Activated naive CD8-positive, alpha-beta T cell treated with anti-CD3 and anti-CD28 coated beads, Interleukin-2, amount 10 ng/mL, durations not matched to agents 7 days and 5 days (primary cell): ENCODE results near the gene HDAC7. TPM values are rescaled to one million over a fixed set of nuclear protein-coding genes. Genes with fewer than 3 reads are reported as not detected.

Experiments
- ATAC-seq: fragments of 150-1000 bp; cut with Tn5 transposase; one replicate; pipeline ENCODE4 v1.10.0; 2021; ENCODE audit warnings: low read depth, moderate library complexity
- POLR2A ChIA-PET: fragments of 350-600 bp; sonication (Branson Sonifier 250); formaldehyde crosslinking; loops from one replicate; lab custom pipeline; 2021; ENCODE audit warnings: antibody characterized with exemption; lab: Charles Lee
- DNase-seq: peaks from one replicate; pipeline ENCODE4 v3.0.0; 2021
- H3K27ac Mint-ChIP-seq: one replicate; pipeline ENCODE4 v1.8.0; 2022; ENCODE audit warnings: mild to moderate bottlenecking, mixed read lengths
- H3K27me3 Mint-ChIP-seq: one replicate; pipeline ENCODE4 v1.8.0; 2022; ENCODE audit warnings: mild to moderate bottlenecking, moderate library complexity, mixed read lengths
- H3K36me3 Mint-ChIP-seq: one replicate; pipeline ENCODE4 v1.8.0; 2021; ENCODE audit warnings: mild to moderate bottlenecking, mixed read lengths
- H3K4me1 Mint-ChIP-seq: one replicate; pipeline ENCODE4 v1.8.0; 2021; ENCODE audit warnings: mixed read lengths
- H3K4me3 Mint-ChIP-seq: one replicate; pipeline ENCODE4 v1.8.0; 2022; ENCODE audit warnings: mild to moderate bottlenecking, moderate library complexity, mixed read lengths
- H3K9me3 Mint-ChIP-seq: one replicate; pipeline ENCODE4 v1.8.0; 2021; ENCODE audit warnings: mixed read lengths
- total RNA-seq, 2 experiments: library from RNA; stranded (reverse); gene quantifications; one replicate each; pipeline ENCODE4 v1.2.3, GENCODE V29; 2021

Gene HDAC7
- total RNA-seq, 2 experiments from 2014 or later, result 200 to 215 TPM

DNA sequence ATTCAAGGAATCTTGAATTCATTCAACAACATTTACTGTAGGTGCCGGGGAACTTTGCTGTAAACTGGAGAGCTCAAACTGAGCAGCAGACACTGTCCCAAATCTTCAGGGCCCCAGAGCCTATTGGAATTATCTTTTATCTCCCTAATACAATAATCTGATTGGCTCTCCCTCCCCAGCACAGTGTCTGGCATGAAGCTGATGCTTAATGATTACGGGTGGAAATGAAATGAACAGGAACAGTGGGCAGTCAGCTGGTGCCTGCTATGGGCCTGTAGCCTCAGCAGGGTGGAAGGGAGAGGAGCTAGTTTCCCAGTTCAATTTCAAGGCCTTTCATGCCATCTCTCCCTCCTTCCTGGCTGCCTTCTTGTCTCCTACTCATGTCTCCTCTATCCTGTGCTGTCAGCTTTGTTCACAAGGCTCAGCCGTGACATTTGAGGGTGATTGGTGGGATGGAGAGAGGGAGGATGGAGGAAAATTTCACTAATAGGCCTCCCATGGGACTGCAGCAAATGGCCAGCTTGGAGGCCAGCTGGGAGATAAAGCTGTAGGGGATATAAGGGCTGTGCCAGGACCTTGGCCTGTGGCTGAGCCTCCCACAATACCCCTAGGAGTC lies 56.7 kb downstream of the HDAC7 start:
- no peak overlapping the region for H3K27ac Mint-ChIP-seq
- no peak for ATAC-seq
- no peak overlapping the region for H3K4me3 Mint-ChIP-seq
- peaks cover 11% of the 10 kb centered on the region for H3K27me3 Mint-ChIP-seq
- H3K36me3 Mint-ChIP-seq, result no peaks in the 10 kb centered on the region
- peaks cover 31% of the 10 kb centered on the region for H3K4me1 Mint-ChIP-seq
- H3K9me3 Mint-ChIP-seq, result no peaks in the 10 kb centered on the region
- POLR2A ChIA-PET, result interaction anchor here (0.6 kb wide), 1 partner anchor 1150 kb away, joined by 5 read pairs; no protein-coding TSS in a partner anchor
- no peak for DNase-seq

DNA sequence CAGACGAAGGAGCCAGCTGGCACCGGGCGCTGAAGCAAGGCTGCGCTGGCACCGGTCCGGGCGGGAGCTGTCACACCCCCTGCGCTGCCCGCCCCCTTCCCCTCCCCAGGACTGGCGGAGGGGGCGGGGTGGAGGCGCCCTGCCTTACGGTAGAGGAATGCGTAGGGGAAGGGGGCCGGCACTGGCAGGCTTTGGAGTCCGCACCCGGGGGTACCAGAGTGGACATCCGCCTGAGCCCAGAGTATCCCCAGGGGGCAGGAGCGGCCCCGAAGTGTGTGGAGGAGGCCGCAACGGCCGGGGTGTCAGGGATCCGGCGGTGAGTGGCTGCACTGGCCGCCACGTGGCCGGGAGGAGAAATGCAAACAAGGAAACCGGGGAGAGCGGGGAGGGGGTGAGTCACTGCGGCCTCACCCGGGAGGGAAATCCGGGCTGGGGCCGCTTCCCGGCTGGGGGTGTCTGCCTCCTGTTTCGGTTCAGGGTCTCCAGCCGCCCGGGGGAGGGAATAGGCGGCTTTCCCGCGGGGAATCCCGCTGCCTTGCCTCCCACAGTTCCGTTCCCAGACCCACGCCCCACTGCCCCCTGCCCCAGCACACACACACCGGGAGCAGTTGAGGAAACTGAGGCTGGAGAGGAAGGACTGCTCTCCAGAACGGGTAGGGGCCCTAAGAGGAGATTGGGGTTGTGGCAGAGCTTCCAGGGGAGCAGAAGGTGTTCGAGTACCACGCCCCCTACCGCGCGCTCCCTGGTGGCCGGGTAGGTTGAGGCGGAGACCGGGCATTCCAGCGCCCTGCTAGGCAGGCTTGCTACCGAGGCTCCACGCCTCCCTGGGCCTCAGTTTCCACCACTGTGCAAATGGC lies 60.6 kb downstream of the HDAC7 start, which contains the start of gene RAPGEF3:
Gene RAPGEF3 (minus strand): TSS at position 47 of the 857 bp plus-strand sequence. CDS start 324 bp downstream, outside the sequence.
- no peaks in the 10 kb centered on the region for H3K9me3 Mint-ChIP-seq
- peak within 1 kb of the TSS; percentile 19 for H3K27ac Mint-ChIP-seq
- no peaks in the 10 kb centered on the region for H3K36me3 Mint-ChIP-seq
- POLR2A ChIA-PET, result interaction anchor here (0.7 to 1.7 kb wide), 3 partner anchors 37 to 54 kb away, joined by 3 to 4 read pairs (median 4); no protein-coding TSS in a partner anchor
- DNase-seq (peak; percentile 74), ATAC-seq (peak; percentile 78)
- peaks cover 4% of the 10 kb centered on the region for H3K27me3 Mint-ChIP-seq
- H3K4me3 Mint-ChIP-seq, result peak within 1 kb of the TSS; percentile 82
- H3K4me1 Mint-ChIP-seq, result peaks cover 37% of the 10 kb centered on the region

DNA sequence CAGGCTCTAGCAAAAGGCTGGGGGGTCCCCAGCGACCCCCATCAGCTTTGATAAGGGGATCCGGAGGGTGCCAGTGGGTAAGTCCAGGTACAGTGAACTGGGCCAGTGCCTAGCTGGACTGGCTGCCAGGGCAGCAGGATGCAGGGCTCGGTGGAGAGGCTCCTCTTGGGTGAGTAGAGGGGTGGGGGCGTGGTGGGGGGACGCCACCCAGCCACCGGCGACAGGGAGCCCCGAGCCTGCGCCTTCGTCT lies 61.2 kb downstream of the HDAC7 start:
- ATAC-seq, result no peak
- H3K27ac Mint-ChIP-seq, result no peak overlapping the region
- POLR2A ChIA-PET, result interaction anchor here (0.8 to 1.7 kb wide), 3 partner anchors 9 to 51 kb away, joined by 3 to 5 read pairs (median 4); no protein-coding TSS in a partner anchor
- H3K27me3 Mint-ChIP-seq, result peaks cover 4% of the 10 kb centered on the region
- H3K4me1 Mint-ChIP-seq, result peaks cover 33% of the 10 kb centered on the region
- peak overlapping the region; percentile 45 for H3K4me3 Mint-ChIP-seq
- no peaks in the 10 kb centered on the region for H3K36me3 Mint-ChIP-seq
- H3K9me3 Mint-ChIP-seq, result no peaks in the 10 kb centered on the region
- DNase-seq, result no peak

DNA sequence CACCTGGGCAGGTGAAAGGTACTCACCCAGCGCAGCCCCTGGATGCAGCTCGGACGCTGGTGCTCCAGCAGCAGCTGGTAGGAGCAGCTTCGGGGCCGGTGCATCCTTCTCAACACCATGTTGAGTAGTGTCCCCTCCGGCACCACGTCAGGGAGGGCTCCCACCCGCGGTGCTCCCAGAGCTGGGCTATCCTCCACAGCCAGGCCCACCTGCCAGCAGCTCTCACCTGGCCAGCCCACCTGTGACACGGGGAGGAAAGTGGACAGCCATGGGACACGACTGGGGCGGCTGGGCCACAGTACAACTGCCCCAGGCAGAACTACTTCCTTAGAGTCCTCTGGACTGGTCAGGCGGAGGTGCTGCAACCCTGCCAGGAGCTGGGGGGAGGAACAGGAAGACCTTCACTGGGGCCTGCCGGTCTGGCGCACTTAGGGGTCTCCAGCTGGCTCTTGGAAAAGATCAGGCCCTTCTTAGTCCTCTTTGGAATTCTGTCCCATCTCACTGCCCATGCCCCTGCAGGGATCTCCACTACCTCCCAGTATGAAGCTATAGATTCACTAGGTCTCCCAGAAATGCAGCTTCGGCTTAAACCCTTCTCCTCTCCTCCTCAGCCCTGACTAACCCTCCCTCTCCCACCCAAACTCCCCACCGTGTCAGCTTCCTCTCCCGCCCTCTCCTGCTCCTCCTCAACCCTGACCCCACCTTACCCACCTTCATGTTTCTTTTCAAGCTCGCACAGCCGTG lies 61.7 kb downstream of the HDAC7 start:
- no peak for DNase-seq
- H3K4me3 Mint-ChIP-seq, result peak overlapping the region; percentile 45
- no peak for ATAC-seq
- POLR2A ChIA-PET, result interaction anchor here (0.8 to 1.5 kb wide), 2 partner anchors 9 to 36 kb away, joined by 3 to 5 read pairs; no protein-coding TSS in a partner anchor
- no peaks in the 10 kb centered on the region for H3K9me3 Mint-ChIP-seq
- peaks cover 4% of the 10 kb centered on the region for H3K27me3 Mint-ChIP-seq
- peaks cover 33% of the 10 kb centered on the region for H3K4me1 Mint-ChIP-seq
- H3K27ac Mint-ChIP-seq, result no peak overlapping the region
- H3K36me3 Mint-ChIP-seq, result no peaks in the 10 kb centered on the region

DNA sequence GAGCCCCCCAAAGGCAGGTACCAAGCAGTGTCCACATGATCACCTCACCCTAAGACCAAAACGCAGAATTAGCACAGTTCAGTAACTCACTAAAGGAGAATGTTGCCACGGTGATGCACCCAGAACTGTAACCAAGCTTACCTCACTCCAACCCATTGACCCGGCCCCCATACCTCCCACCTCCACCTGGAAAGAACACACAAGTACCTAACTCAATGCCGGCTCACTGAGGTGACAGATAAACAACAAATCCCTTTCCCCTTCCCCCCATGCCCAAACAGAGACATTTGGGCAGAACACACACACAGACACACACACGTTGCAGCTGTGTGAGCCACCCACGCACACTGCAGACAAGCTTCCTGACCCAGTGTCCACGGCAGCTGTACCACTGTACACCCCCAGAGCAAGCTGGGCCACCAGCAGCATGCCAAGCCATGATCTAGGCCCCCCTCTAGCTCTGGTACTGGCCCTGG lies 62.3 kb downstream of the HDAC7 start:
- Mint-ChIP-seq H3K4me1 (peaks cover 32% of the 10 kb centered on the region), H3K9me3 (no peaks in the 10 kb centered on the region), H3K36me3 (no peaks in the 10 kb centered on the region), H3K4me3 (no peak overlapping the region), H3K27ac (peak overlapping the region; percentile 13), H3K27me3 (peaks cover 4% of the 10 kb centered on the region)
- DNase-seq (no peak), ATAC-seq (no peak)
- POLR2A ChIA-PET, result interaction anchor here (1.5 kb wide), 1 partner anchor 10 kb away, joined by 5 read pairs; no protein-coding TSS in a partner anchor

DNA sequence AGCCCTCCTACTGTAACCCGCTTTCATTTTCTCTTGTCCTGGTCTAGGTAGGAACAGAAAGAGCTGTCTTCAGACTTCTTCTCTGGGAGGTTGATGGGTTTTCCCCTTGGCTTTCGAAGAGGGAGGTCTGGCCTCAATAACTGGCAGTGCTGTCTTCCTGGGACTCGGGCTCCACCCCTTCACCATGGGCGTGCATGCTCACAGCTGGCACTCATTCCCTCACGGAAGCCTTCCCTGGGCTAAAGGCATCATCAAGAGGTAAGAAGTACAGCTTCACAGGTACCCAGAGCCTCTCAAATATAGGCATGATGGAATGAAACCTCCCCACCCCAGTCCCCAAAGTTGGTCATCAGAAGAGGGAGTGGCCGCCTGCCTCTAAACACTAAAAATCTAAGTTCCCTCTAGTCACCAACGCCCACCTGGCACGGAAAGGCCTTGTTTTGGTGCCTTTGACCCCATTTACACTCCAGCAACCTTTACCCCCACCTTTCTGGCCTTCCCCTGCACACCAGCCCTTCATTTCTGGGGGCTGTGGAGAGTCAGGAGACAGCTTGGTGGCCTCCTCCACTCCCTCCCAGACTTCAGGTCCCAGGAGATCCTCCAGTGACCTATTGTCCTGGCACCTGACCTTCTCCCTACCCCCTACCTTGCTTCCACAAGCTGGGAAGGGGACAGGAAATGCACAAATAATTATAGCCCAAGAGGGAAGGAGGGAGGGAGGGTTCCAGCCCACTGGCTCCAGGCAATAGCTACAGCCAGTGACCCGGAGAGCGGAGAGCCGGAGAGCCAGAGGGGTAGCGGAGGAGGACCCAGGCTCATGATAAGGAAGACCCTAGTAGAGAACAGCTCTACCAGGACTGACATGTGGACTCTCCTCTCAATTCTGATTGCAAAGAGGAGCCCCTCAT lies 63.8 kb downstream of the HDAC7 start:
- no peak overlapping the region for H3K4me3 Mint-ChIP-seq
- DNase-seq, result no peak
- H3K9me3 Mint-ChIP-seq, result no peaks in the 10 kb centered on the region
- no peaks in the 10 kb centered on the region for H3K36me3 Mint-ChIP-seq
- no peak for ATAC-seq
- H3K4me1 Mint-ChIP-seq, result peaks cover 28% of the 10 kb centered on the region
- H3K27ac Mint-ChIP-seq, result no peak overlapping the region
- POLR2A ChIA-PET, result interaction anchor here (0.8 to 0.9 kb wide), 2 partner anchors 11 to 14 kb away, joined by 3 to 4 read pairs; no protein-coding TSS in a partner anchor
- peaks cover 4% of the 10 kb centered on the region for H3K27me3 Mint-ChIP-seq

DNA sequence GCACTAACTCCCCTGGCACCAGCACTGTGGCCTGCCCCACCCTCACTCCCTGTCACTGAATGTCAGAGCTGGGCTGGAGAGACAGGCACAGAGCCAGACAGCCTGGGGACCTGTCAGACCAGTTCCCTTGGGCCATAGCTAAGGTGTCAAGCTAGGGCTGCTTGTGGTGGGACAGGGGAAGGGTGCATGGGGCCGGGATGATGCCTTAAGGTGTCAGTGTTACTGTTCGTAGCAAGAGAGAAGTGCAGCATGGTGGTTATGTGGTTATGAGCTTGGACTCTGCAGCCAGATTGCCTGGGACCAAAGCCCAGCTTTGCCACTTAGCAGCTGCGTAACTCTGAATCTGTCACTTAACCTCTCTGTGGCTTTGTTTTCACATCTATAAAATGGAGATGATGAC lies 64.8 kb downstream of the HDAC7 start:
- no peaks in the 10 kb centered on the region for H3K27me3 Mint-ChIP-seq
- H3K36me3 Mint-ChIP-seq, result no peaks in the 10 kb centered on the region
- H3K27ac Mint-ChIP-seq, result no peak overlapping the region
- POLR2A ChIA-PET, result interaction anchor here (0.7 kb wide), 1 partner anchor 45 kb away, joined by 3 read pairs; no protein-coding TSS in a partner anchor
- peaks cover 28% of the 10 kb centered on the region for H3K4me1 Mint-ChIP-seq
- ATAC-seq (no peak), DNase-seq (no peak)
- no peaks in the 10 kb centered on the region for H3K9me3 Mint-ChIP-seq
- H3K4me3 Mint-ChIP-seq, result no peak overlapping the region

DNA sequence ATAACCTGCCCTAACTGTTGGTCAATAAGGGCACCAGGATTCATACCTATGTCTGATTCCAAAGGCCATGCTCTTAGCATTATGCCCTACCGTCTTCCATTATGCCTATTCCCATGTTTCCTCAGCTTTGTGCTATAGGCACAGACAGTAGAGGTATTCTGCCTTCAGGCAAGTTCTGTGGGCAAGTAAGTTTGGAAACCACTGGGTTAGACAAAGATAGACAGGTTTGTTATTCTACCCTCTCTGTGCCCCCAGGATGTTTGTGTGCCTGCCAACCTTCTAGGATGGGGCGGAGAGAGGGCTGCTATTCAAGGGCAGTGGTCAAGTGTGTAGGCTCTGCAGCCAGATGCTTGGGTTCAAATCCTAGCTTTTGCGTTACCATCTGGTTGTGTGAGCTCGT lies 65.6 kb downstream of the HDAC7 start:
- H3K36me3 Mint-ChIP-seq, result no peaks in the 10 kb centered on the region
- POLR2A ChIA-PET, result interaction anchor here (0.6 kb wide), 1 partner anchor 436 kb away, joined by 3 read pairs; no protein-coding TSS in a partner anchor
- no peak overlapping the region for H3K4me3 Mint-ChIP-seq
- H3K9me3 Mint-ChIP-seq, result no peaks in the 10 kb centered on the region
- DNase-seq (no peak), ATAC-seq (no peak)
- H3K4me1 Mint-ChIP-seq, result peaks cover 28% of the 10 kb centered on the region
- no peaks in the 10 kb centered on the region for H3K27me3 Mint-ChIP-seq
- no peak overlapping the region for H3K27ac Mint-ChIP-seq

DNA sequence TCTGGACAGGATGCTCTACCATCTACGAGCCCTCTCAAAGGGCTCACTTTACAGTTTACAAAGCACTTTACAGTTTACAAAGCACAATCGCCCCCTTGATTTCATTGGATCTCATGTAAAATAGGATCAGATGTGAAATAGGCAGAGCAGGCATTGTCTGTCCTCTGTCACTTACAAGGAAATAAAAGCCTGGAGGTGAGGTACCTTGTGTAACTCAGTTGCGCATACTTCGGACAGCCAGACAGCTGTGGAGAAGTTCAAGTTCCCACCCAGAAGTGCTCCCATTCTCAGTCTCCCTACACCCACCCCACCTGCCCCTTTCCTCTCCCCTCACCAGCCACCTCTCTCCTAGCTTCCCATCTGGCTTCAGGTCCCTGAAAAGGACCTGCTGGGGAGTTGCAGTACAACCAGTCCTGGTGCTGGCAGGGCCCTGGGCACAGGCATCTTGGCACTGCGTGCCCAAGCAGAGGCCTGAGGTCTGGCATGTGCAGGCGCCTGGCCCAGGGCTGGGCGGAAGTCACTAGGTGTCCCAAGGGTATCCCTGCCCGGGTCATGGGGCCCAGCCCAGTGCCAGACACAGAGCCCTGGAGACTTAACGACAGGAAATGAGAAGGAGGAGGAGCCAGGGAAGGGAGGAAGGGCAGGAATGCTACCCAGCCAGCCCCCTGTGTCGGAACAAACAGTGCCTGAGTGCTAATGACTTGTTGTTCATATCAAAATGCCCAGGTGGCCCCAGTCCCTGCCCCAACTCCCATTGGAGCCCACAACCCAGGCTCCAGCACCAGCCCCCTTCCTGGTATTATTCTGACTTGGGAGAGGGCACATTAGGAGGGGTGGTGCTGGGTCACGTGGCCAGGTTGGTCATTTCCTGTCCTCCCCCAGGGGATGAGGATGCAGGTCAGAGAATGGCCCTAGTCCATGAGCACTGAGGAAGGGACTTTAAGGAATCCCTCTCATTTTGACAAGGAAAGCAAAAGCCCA lies 66.4 kb downstream of the HDAC7 start:
- no peak overlapping the region for H3K4me3 Mint-ChIP-seq
- no peak overlapping the region for H3K27ac Mint-ChIP-seq
- H3K9me3 Mint-ChIP-seq, result no peaks in the 10 kb centered on the region
- H3K4me1 Mint-ChIP-seq, result peaks cover 28% of the 10 kb centered on the region
- ATAC-seq, result no peak
- no peaks in the 10 kb centered on the region for H3K36me3 Mint-ChIP-seq
- no peak for DNase-seq
- no peaks in the 10 kb centered on the region for H3K27me3 Mint-ChIP-seq
- POLR2A ChIA-PET, result no interaction called here

DNA sequence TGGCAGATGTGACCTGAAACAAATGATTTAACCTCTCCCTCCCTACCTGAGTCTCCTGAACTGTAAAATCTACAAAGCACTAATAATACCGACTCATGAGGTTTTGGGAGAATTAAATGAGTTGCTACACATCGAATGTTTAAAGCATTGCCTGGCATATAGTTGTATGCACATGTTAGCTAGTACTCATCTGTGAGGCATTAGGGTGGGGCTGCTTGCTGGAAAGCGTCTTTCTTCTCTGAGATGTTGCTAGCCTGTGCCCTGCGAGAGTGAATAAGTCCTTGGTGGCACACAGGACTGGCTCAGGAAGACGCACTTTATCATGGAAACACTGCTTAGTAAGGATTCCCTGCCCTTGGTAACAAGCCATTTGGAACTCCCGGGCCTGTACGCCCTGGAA lies 67.2 kb downstream of the HDAC7 start:
- POLR2A ChIA-PET, result no interaction called here
- H3K27me3 Mint-ChIP-seq, result no peaks in the 10 kb centered on the region
- no peaks in the 10 kb centered on the region for H3K9me3 Mint-ChIP-seq
- no peaks in the 10 kb centered on the region for H3K36me3 Mint-ChIP-seq
- no peak for ATAC-seq
- no peak for DNase-seq
- H3K4me3 Mint-ChIP-seq, result no peak overlapping the region
- peaks cover 26% of the 10 kb centered on the region for H3K4me1 Mint-ChIP-seq
- no peak overlapping the region for H3K27ac Mint-ChIP-seq

DNA sequence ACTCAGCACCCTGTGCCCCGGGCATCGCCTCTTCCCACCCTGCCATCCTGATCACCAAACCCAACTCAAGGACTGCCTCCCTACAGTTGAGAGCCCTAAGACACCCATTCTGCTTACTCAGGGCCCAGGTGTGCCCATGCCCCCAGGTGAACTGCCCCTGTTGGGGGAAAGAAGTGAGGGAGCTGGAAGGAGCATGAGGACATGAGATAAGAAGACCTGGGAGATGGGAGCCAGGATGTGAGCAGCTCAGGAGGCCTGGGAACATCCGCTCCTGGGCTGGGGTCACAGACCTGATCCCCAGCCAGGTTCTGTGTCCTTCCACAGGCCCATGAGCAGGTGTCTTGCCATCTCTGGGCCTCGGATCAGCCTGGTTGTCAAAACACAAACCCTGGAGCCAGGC lies 67.6 kb downstream of the HDAC7 start:
- POLR2A ChIA-PET, result no interaction called here
- no peaks in the 10 kb centered on the region for H3K9me3 Mint-ChIP-seq
- H3K4me1 Mint-ChIP-seq, result peaks cover 22% of the 10 kb centered on the region
- no peak for ATAC-seq
- H3K4me3 Mint-ChIP-seq, result no peak overlapping the region
- no peak for DNase-seq
- no peaks in the 10 kb centered on the region for H3K36me3 Mint-ChIP-seq
- no peak overlapping the region for H3K27ac Mint-ChIP-seq
- H3K27me3 Mint-ChIP-seq, result no peaks in the 10 kb centered on the region
